Keratinocyte (primary cell): ENCODE data around the gene PIH1D1.

ENCODE experiments used
- EZH2 ChIP-seq: IDR thresholded peaks from one replicate; pipeline ENCODE4 v1.6.1; 2012; ENCODE audit warnings: inconsistent platforms, mild to moderate bottlenecking, low read length, moderate library complexity
- TF ChIP-seq, protein P1 (sequence below), 3 experiments: IDR thresholded peaks in 1 of 3; conservative IDR thresholded peaks in 1 of 3; optimal IDR thresholded peaks in 1 of 3; 2 replicates in 2 of 3; 3 replicates in 1 of 3; pipeline versions ENCODE3 to v1.5.1; 2011; ENCODE audit warnings: low read length in 3 of 3, mild to moderate bottlenecking in 3 of 3, moderate library complexity in 2 of 3, control low read depth in 1 of 3, inconsistent platforms in 1 of 3; ENCODE audit not compliant: insufficient read depth in 2 of 3; ENCODE audit errors: extremely low read depth in 1 of 3

DNA sequence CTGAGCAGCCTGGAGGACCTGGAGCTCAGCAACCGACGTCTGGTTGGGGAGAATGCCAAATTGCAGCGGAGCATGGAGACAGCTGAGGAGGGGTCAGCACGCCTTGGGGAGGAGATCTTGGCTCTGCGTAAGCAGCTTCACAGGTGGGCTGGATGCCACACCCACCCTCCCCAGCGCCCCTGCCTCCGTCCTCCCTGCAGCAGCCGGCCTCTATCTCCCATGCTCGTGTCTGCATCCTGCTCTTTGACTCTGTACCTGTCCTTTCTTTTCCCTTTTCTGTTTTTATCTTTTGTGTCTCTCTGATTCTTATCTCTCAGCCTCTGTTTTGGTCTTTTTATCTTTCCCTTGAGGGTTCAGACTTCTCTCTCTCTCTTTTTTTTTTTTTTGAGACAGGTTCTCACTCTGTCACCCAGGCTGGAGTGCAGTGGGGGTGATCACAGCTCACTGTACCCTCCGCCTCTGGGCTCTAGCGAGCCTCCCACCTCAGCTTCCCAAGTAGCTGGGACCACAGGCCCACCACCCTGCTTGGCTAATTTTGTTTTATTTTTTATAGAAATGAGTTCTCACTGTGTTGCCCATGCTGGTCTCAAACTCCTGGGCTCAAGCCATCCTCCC lies 53.5 kb downstream of the PIH1D1 start:
- TF ChIP-seq, protein P1, sequence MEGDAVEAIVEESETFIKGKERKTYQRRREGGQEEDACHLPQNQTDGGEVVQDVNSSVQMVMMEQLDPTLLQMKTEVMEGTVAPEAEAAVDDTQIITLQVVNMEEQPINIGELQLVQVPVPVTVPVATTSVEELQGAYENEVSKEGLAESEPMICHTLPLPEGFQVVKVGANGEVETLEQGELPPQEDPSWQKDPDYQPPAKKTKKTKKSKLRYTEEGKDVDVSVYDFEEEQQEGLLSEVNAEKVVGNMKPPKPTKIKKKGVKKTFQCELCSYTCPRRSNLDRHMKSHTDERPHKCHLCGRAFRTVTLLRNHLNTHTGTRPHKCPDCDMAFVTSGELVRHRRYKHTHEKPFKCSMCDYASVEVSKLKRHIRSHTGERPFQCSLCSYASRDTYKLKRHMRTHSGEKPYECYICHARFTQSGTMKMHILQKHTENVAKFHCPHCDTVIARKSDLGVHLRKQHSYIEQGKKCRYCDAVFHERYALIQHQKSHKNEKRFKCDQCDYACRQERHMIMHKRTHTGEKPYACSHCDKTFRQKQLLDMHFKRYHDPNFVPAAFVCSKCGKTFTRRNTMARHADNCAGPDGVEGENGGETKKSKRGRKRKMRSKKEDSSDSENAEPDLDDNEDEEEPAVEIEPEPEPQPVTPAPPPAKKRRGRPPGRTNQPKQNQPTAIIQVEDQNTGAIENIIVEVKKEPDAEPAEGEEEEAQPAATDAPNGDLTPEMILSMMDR (optimal IDR thresholded peaks at IDR 0.05 in 1 of 3, IDR thresholded peaks at IDR 0.05 in 1 of 3, conservative IDR thresholded peaks at IDR 0.05 in 1 of 3; ENCODE audit: extremely low read depth in 1 of 3, insufficient read depth in 2 of 3, low read length in 3 of 3): no peak
- no peak for TF ChIP-seq EZH2
